Measurements from ENCODE around the gene LIME1. TPM values are rescaled to one million over a fixed set of nuclear protein-coding genes. Genes with fewer than 3 reads are reported as not detected.
A peak's percentile ranks its signal among the peaks of the same experiment; 100 is the strongest.

The LIME1 gene
- total and polyA plus RNA-seq, 9 of the 15 experiments (the other 6 are each of a cell fraction or from before 2014, with no cell fraction given): 0.11 to 17.1 (median 2.8) TPM; not detected in 2

DNA sequence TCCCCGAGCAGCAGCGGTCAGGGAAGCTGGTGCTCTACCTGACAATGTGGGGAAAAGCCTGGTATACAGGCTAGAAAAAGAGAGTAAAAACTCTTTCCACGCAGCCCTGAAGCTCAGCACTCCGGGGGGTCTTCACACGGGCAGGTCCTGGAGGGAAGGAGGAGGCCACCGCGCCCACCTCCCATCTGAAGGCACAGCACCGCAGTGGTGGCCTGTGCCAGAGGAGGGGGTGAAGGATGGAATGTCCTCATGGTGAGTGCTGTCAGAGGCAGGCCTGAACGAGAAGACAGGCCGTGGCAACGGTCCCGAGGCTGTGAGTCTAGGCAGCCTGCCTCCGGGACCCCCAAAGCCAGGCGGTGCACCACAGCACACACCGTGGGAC is 9.0 kb downstream of the LIME1 start:
- DNase-seq (ENCODE audit: extremely low read depth in 1 of 4, low spot score in 3 of 4) (peak in 1 of 4 experiments; percentile 13), FAIRE-seq (no peak), ATAC-seq (no peak)
- CTCF ChIA-PET (ENCODE audit: low intra/inter-chr PET ratio): no interaction called here
- peaks cover 13% of the 10 kb centered on the region; the same call in 2 of the 3 replicates for H3K79me2 ChIP-seq (ENCODE audit: control insufficient read depth, insufficient read depth, low read length)
- H2AFZ ChIP-seq (ENCODE audit: low read depth, low read length): no peak overlapping the region
- H3K27ac ChIP-seq (ENCODE audit: extremely low read depth, low read depth, low read length): no peak overlapping the region
- no peaks in the 10 kb centered on the region for H3K27me3 ChIP-seq (ENCODE audit: control insufficient read depth in 2 of 2, insufficient read depth in 2 of 2, low read length in 2 of 2)
- TF ChIP-seq RBM22 (IDR thresholded peaks at IDR 0.05; ENCODE audit: low read depth, low read length, poor library complexity, severe bottlenecking) (peak; percentile 36), POLR2G (IDR thresholded peaks at IDR 0.05; ENCODE audit: low read depth, low read length) (peak; percentile 30; the same call in 1 of the 2 replicates)
- TF ChIP-seq, protein P1, sequence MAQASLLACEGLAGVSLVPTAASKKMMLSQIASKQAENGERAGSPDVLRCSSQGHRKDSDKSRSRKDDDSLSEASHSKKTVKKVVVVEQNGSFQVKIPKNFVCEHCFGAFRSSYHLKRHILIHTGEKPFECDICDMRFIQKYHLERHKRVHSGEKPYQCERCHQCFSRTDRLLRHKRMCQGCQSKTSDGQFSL (CRISPR knock-in tag; IDR thresholded peaks at IDR 0.05): no peak
- TF ChIP-seq, protein P1 (tag; IDR thresholded peaks at IDR 0.05): no peak
- H3K36me3 ChIP-seq (ENCODE audit: control insufficient read depth, insufficient read depth, low read length): peaks cover 31% of the 10 kb centered on the region; the same call in 1 of the 3 replicates
- no peak overlapping the region for H3K4me2 ChIP-seq (ENCODE audit: insufficient read depth, low read length)
- H3K4me1 ChIP-seq (replicated peaks in 1 of 2; ENCODE audit: control insufficient read depth in 2 of 2, insufficient read depth in 2 of 2, low read length in 2 of 2): peaks cover 8 to 73% of the 10 kb centered on the region in 2 experiments
- peak overlapping the region in 1 of 2 experiments; percentile 53; a peak in 1 of 4 replicates for H3K9ac ChIP-seq (ENCODE audit: insufficient read depth in 1 of 2, low read depth in 2 of 2, low read length in 2 of 2)
- no peaks in the 10 kb centered on the region for H3K9me1 ChIP-seq (ENCODE audit: control insufficient read depth, insufficient read depth, low read length)
- no peaks in the 10 kb centered on the region for H3K9me3 ChIP-seq (replicated peaks; ENCODE audit: control insufficient read depth, insufficient read depth, low read depth, low read length)
- POLR2A ChIA-PET: interaction anchor here (1.4 kb wide), 1 partner anchor 41 kb away, joined by 5 read pairs; no protein-coding TSS in a partner anchor
- intact Hi-C loops (cut with micrococcal nuclease) (no loop called here), in situ Hi-C loops (cut with MboI) (no loop called here)
- H3K4me3 ChIP-seq: no peak overlapping the region
- no TSS peak for BruUV-seq (replicated peaks)
- WGBS (ENCODE audit: insufficient coverage, low coverage, missing lambda C conversion rate): 77% methylated on average over 8 of the region's 15 CpGs
- no peaks in the 10 kb centered on the region; the same call in 1 of the 2 replicates for H4K20me1 ChIP-seq (replicated peaks; ENCODE audit: control insufficient read depth, insufficient read depth, low read length)
